Airway epithelial cell (primary cell): ENCODE results near the gene CT47A1. TPM values are rescaled to one million over a fixed set of nuclear protein-coding genes. Genes with fewer than 3 reads are reported as not detected.

Experiments
- total RNA-seq: library from RNA; depleted of rRNA; stranded (reverse); fragments of >200 nt; gene quantifications from 2 replicates; pipeline ENCODE4 v1.2.3, GENCODE V29; 2015

The CT47A1 gene
- total RNA-seq: not detected in 2 replicates

DNA sequence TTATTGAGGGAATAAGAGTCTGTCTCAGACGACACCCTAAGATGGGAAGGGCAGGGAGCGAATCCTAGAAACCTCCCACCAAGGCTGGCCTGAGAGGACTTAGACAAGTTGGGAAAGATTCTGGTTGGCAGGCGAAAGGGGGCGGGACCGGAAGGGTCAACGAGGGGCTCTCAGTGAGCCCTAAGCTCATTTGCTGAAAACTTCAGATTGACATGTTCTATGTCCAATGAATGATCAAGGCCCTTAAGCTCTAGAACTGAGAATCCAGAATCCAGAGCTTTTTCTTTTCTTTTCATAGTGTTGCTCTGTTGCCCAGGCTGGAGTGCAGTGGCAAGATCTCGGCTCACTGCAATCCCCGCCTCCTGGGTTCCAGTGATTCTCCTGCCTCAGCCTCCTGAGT lies at the start of gene CT47A1:
Gene CT47A1 (minus strand): TSS at position 101 of the 400 bp plus-strand sequence. CDS start 231 bp downstream, outside the sequence.

DNA sequence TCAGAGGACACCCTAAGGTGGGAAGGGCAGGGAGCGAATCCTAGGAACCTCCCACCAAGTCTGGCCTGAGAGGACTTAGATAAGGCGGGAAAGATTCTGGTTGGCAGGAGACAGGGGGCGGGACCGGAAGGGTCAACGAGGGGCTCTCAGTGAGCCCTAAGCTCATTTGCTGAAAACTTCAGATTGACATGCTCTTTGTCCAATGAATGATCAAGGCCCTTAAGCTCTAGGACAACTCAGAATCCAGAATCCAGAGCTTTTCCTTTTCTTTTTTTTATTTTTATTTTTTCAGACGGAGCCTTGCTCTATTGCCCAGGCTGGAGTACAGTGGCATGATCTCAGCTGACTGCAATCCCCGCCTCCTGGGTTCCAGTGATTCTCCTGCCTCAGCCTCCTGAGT lies 29.1 kb downstream of the CT47A1 start, which contains the start of gene CT47A7:
Gene CT47A7 (minus strand): TSS at position 101 of the 400 bp plus-strand sequence. CDS start 255 bp downstream, outside the sequence.

Other genes with a start within 250 kb of the CT47A1 start
- gene CT47B1, start 109.9 kb downstream of the CT47A1 start, total RNA-seq: not detected in 2 replicates
- gene CT47A11, start 48.6 kb downstream of the CT47A1 start, total RNA-seq: not detected in 2 replicates
- not detected in 2 replicates for gene CT47A10, start 43.7 kb downstream of the CT47A1 start, total RNA-seq
- not detected in 2 replicates for gene CT47A9, start 38.9 kb downstream of the CT47A1 start, total RNA-seq
- gene CT47A8, start 34.0 kb downstream of the CT47A1 start, total RNA-seq: not detected in 2 replicates
- not detected in 2 replicates for gene CT47A7, start 29.2 kb downstream of the CT47A1 start, total RNA-seq
- not detected in 2 replicates for gene CT47A6, start 24.3 kb downstream of the CT47A1 start, total RNA-seq
- gene CT47A5, start 19.4 kb downstream of the CT47A1 start, total RNA-seq: not detected in 2 replicates
- gene CT47A4, start 14.6 kb downstream of the CT47A1 start, total RNA-seq: not detected in 2 replicates
- gene CT47A3, start 9.7 kb downstream of the CT47A1 start, total RNA-seq: not detected in 2 replicates
- gene CT47A2, start 4.8 kb downstream of the CT47A1 start, total RNA-seq: not detected in 2 replicates
- gene GLUD2, start 61.9 kb upstream of the CT47A1 start, total RNA-seq: 0.14 and 0.33 TPM in 2 replicates